ENCODE measurements around the gene MRAP. TPM values are rescaled to one million over a fixed set of nuclear protein-coding genes. Genes with fewer than 3 reads are reported as not detected.

Gene MRAP
- total and polyA plus RNA-seq, 10 of the 15 experiments (the other 5 are each of a cell fraction or from before 2014, with no cell fraction given) = 0.34 to 1.2 TPM; not detected in 8

DNA sequence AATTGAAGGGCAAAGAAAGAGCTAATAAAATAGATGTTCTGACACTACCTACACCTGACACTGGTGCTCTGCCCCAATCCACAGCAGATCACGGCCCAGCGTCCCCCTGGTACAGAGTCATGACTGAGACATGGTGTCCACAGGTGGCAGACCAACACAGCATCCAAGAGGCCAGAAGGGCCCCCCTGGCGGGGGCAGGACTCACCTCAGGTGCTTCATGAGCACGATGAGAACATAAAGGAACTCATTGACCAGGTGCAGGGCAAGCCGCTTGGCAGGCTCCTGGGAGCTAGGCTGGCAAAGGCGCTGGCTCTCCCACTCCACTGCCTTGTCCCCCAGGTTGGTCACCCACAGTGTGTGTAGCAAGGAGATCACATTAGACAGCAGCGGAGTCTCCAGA lies 20.4 kb downstream of the MRAP start:
- RAD21 ChIA-PET (ENCODE audit: unreplicated experiment) = no interaction called here

DNA sequence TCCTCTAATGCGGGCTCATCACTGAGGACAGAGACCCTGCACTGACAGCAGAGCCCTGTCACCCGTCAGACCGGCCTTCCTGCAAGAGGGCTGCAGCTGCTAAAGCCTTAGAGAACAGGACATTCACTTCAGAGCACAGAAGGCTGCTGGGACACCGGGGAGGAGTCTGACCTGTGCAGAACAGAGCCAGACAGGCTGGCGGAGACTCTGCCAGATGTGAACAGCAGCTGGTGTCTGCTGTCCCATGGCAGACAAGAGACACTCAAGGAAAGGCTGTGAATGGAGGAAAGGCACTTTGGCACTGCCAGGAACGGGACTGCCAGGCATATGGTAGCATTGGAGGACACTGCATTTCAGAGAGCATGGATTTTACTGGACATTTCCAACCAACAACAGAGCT lies 21.4 kb downstream of the MRAP start:
- Histone ChIP-seq H3K9me3 (replicated peaks; ENCODE audit: control insufficient read depth, insufficient read depth, low read length) (no peaks in the 10 kb centered on the region), H3K4me3 (no peak overlapping the region), H2AFZ (ENCODE audit: control insufficient read depth, low read depth, low read length) (no peak overlapping the region), H3K4me2 (ENCODE audit: control insufficient read depth, insufficient read depth) (no peak overlapping the region), H3K79me2 (ENCODE audit: control insufficient read depth, insufficient read depth, low read length) (no peaks in the 10 kb centered on the region), H4K20me1 (ENCODE audit: control insufficient read depth, insufficient read depth) (no peaks in the 10 kb centered on the region), H3K4me1 (ENCODE audit: control insufficient read depth, insufficient read depth, low read length) (no peaks in the 10 kb centered on the region), H3K9ac (ENCODE audit: control insufficient read depth, insufficient read depth, low read length) (no peak overlapping the region), H3K36me3 (ENCODE audit: control insufficient read depth in 2 of 2, insufficient read depth in 2 of 2, low read length in 1 of 2) (peaks cover 40 to 48% of the 10 kb centered on the region in 2 experiments), H3K27ac (ENCODE audit: control insufficient read depth, insufficient read depth) (no peak overlapping the region), H3K27me3 (replicated peaks in 1 of 2; ENCODE audit: control insufficient read depth in 2 of 2, insufficient read depth in 2 of 2, low read length in 1 of 2) (no peaks in the 10 kb centered on the region)
- BruUV-seq (replicated peaks) = no TSS peak
- ChIA-PET POLR2A (no interaction called here), SMC1A (ENCODE audit: uncharacterized antibody, unreplicated experiment) (no interaction called here), RAD21 (ENCODE audit: unreplicated experiment) (no interaction called here), CTCF (no interaction called here)
- DNase-seq (ENCODE audit: low read depth, low spot score) = no peak
- in situ Hi-C loops (cut with MboI) = no loop called here
- ATAC-seq = no peak
- intact Hi-C loops (cut with micrococcal nuclease; ENCODE audit: unreplicated experiment) = no loop called here
- WGBS (ENCODE audit: insufficient coverage, insufficient replicate concordance, low lambda C conversion rate, missing lambda C conversion rate) = 96% methylated on average over 6 of the region's 6 CpGs
- no peak for FAIRE-seq
- TF ChIP-seq KAT2A (conservative IDR thresholded peaks at IDR 0.05; ENCODE audit: control insufficient read depth, low read depth, low read length) = no peak
- TF ChIP-seq, protein P1, sequence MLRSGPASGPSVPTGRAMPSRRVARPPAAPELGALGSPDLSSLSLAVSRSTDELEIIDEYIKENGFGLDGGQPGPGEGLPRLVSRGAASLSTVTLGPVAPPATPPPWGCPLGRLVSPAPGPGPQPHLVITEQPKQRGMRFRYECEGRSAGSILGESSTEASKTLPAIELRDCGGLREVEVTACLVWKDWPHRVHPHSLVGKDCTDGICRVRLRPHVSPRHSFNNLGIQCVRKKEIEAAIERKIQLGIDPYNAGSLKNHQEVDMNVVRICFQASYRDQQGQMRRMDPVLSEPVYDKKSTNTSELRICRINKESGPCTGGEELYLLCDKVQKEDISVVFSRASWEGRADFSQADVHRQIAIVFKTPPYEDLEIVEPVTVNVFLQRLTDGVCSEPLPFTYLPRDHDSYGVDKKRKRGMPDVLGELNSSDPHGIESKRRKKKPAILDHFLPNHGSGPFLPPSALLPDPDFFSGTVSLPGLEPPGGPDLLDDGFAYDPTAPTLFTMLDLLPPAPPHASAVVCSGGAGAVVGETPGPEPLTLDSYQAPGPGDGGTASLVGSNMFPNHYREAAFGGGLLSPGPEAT (IDR thresholded peaks at IDR 0.05; ENCODE audit: low read depth) = no peak
- TF ChIP-seq RB1 (IDR thresholded peaks at IDR 0.05; ENCODE audit: borderline replicate concordance) = no peak
- TF ChIP-seq TAF1 (IDR thresholded peaks at IDR 0.05; ENCODE audit: borderline replicate concordance, low read depth, low read length) = no peak
- no peak for TF ChIP-seq CHD2 (IDR thresholded peaks at IDR 0.05; ENCODE audit: borderline replicate concordance, low read depth, low read length)
- no peak for TF ChIP-seq TCF7 (IDR thresholded peaks at IDR 0.05; ENCODE audit: borderline replicate concordance)
- TF ChIP-seq, protein P2, sequence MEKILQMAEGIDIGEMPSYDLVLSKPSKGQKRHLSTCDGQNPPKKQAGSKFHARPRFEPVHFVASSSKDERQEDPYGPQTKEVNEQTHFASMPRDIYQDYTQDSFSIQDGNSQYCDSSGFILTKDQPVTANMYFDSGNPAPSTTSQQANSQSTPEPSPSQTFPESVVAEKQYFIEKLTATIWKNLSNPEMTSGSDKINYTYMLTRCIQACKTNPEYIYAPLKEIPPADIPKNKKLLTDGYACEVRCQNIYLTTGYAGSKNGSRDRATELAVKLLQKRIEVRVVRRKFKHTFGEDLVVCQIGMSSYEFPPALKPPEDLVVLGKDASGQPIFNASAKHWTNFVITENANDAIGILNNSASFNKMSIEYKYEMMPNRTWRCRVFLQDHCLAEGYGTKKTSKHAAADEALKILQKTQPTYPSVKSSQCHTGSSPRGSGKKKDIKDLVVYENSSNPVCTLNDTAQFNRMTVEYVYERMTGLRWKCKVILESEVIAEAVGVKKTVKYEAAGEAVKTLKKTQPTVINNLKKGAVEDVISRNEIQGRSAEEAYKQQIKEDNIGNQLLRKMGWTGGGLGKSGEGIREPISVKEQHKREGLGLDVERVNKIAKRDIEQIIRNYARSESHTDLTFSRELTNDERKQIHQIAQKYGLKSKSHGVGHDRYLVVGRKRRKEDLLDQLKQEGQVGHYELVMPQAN (conservative IDR thresholded peaks at IDR 0.05) = no peak
- TF ChIP-seq SRF (IDR thresholded peaks at IDR 0.05; ENCODE audit: low read depth in 2 of 2, low read length in 2 of 2) = no peak
- TF ChIP-seq BRCA1 (IDR thresholded peaks at IDR 0.05; ENCODE audit: low read depth, low read length) = no peak
- TF ChIP-seq EZH2 (IDR thresholded peaks at IDR 0.05; ENCODE audit: borderline replicate concordance, control insufficient read depth, low read depth, low read length) = no peak

More for the DNA sequence above, 20.4 kb downstream of the MRAP start:
- Histone ChIP-seq H3K4me2 (ENCODE audit: control insufficient read depth, insufficient read depth) (no peak overlapping the region), H3K79me2 (ENCODE audit: control insufficient read depth, insufficient read depth, low read length) (no peaks in the 10 kb centered on the region), H3K9me3 (replicated peaks; ENCODE audit: control insufficient read depth, insufficient read depth, low read length) (no peaks in the 10 kb centered on the region), H3K27ac (ENCODE audit: control insufficient read depth, insufficient read depth) (no peak overlapping the region), H3K27me3 (replicated peaks in 1 of 2; ENCODE audit: control insufficient read depth in 2 of 2, insufficient read depth in 2 of 2, low read length in 1 of 2) (no peaks in the 10 kb centered on the region), H2AFZ (ENCODE audit: control insufficient read depth, low read depth, low read length) (no peak overlapping the region), H3K4me1 (ENCODE audit: control insufficient read depth, insufficient read depth, low read length) (no peaks in the 10 kb centered on the region), H3K9ac (ENCODE audit: control insufficient read depth, insufficient read depth, low read length) (no peak overlapping the region), H3K36me3 (ENCODE audit: control insufficient read depth in 2 of 2, insufficient read depth in 2 of 2, low read length in 1 of 2) (peaks cover 37 to 49% of the 10 kb centered on the region in 2 experiments), H4K20me1 (ENCODE audit: control insufficient read depth, insufficient read depth) (no peaks in the 10 kb centered on the region), H3K4me3 (no peak overlapping the region)
- no TSS peak for BruUV-seq (replicated peaks)
- WGBS (ENCODE audit: insufficient coverage, insufficient replicate concordance, low lambda C conversion rate, missing lambda C conversion rate) = 97% methylated on average over 7 of the region's 7 CpGs
- TF ChIP-seq DPF2 (IDR thresholded peaks at IDR 0.05) = no peak
- no peak for TF ChIP-seq ATF7 (IDR thresholded peaks at IDR 0.05; ENCODE audit: low read depth)
- 0 out of 2 replicates have a peak, but pooled peaks have one; percentile 16 for TF ChIP-seq POLR2A (IDR thresholded peaks at IDR 0.05; ENCODE audit: low read depth, low read length)
- TF ChIP-seq, protein P3, sequence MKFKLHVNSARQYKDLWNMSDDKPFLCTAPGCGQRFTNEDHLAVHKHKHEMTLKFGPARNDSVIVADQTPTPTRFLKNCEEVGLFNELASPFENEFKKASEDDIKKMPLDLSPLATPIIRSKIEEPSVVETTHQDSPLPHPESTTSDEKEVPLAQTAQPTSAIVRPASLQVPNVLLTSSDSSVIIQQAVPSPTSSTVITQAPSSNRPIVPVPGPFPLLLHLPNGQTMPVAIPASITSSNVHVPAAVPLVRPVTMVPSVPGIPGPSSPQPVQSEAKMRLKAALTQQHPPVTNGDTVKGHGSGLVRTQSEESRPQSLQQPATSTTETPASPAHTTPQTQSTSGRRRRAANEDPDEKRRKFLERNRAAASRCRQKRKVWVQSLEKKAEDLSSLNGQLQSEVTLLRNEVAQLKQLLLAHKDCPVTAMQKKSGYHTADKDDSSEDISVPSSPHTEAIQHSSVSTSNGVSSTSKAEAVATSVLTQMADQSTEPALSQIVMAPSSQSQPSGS (IDR thresholded peaks at IDR 0.05; ENCODE audit: low read length) = no peak
- TF ChIP-seq BRCA1 (IDR thresholded peaks at IDR 0.05; ENCODE audit: low read depth, low read length) = no peak
- in situ Hi-C loops (cut with MboI) = no loop called here
- ChIA-PET POLR2A (no interaction called here), SMC1A (ENCODE audit: uncharacterized antibody, unreplicated experiment) (no interaction called here), CTCF (no interaction called here)
- ATAC-seq (no peak), FAIRE-seq (no peak), DNase-seq (ENCODE audit: low read depth, low spot score) (no peak)
- intact Hi-C loops (cut with micrococcal nuclease; ENCODE audit: unreplicated experiment) = no loop called here
